ENCODE measurements around the gene CAVIN2.

DNA sequence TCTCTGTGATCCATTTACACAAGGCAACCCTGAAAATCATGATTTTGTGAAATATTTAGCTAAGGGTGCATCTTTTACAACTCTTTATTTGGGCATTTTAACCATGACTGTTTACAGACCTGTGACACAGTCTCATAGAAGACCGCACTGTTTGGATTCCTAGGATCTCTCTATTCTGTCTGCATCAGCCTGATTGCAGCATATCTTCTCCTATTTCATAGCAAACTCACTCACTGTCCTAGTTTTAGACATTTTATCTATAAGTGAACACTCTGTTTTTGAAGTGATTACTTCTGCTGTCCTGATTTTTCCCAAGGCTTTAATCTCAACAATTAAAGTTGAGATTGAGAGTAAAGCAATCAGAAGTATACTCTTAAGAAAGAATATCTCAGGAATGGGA is 56.2 kb downstream of the CAVIN2 start:
- TF ChIP-seq POLR2A (IDR thresholded peaks at IDR 0.05) (no peak), POLR2AphosphoS5 (IDR thresholded peaks at IDR 0.05) (no peak)
- TF ChIP-seq, protein P1, sequence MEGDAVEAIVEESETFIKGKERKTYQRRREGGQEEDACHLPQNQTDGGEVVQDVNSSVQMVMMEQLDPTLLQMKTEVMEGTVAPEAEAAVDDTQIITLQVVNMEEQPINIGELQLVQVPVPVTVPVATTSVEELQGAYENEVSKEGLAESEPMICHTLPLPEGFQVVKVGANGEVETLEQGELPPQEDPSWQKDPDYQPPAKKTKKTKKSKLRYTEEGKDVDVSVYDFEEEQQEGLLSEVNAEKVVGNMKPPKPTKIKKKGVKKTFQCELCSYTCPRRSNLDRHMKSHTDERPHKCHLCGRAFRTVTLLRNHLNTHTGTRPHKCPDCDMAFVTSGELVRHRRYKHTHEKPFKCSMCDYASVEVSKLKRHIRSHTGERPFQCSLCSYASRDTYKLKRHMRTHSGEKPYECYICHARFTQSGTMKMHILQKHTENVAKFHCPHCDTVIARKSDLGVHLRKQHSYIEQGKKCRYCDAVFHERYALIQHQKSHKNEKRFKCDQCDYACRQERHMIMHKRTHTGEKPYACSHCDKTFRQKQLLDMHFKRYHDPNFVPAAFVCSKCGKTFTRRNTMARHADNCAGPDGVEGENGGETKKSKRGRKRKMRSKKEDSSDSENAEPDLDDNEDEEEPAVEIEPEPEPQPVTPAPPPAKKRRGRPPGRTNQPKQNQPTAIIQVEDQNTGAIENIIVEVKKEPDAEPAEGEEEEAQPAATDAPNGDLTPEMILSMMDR (IDR thresholded peaks at IDR 0.05 in 8 of 11, conservative IDR thresholded peaks at IDR 0.05 in 3 of 11) = no peak

All from spleen (tissue), 7 donors.